ENCODE results near the gene VSIG10L2.

The VSIG10L2 gene

DNA sequence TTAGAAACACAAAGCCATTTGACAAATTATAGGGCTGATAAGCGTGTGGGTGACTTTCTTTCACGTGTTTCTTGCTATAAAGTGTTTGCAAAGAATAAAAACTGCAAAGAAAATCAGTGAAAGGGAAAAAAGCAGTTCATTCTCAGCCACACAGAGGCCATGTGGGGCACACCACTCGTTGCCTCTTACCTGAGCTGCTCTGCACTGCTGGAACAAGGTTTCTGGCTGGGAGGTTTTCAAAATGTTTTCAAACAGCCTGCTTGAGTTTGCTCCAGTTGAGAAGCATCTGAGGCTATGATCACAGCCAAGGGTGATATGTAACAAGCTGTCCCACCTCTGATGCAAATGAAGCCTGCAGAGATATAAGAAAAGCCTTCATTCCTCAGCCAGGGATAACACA lies 14.7 kb upstream of the VSIG10L2 start:
- Histone ChIP-seq H4K20me1 (ENCODE audit: insufficient read depth) (no peaks in the 10 kb centered on the region), H3K27ac (no peak overlapping the region), H2AFZ (ENCODE audit: low read depth) (no peak overlapping the region), H3K27me3 (ENCODE audit: insufficient read depth, low read depth) (no peaks in the 10 kb centered on the region), H3K79me2 (ENCODE audit: insufficient read depth, low read depth) (no peaks in the 10 kb centered on the region), H3K9ac (no peak overlapping the region), H3K36me3 (ENCODE audit: insufficient read depth) (no peaks in the 10 kb centered on the region), H3K4me1 (ENCODE audit: low read depth, poor library complexity, severe bottlenecking) (no peaks in the 10 kb centered on the region), H3K4me2 (no peak overlapping the region), H3K4me3 (IDR thresholded peaks at IDR 0.05; ENCODE audit: insufficient read depth, low read depth, low read length) (no peak overlapping the region)
- TF ChIP-seq, protein P1, sequence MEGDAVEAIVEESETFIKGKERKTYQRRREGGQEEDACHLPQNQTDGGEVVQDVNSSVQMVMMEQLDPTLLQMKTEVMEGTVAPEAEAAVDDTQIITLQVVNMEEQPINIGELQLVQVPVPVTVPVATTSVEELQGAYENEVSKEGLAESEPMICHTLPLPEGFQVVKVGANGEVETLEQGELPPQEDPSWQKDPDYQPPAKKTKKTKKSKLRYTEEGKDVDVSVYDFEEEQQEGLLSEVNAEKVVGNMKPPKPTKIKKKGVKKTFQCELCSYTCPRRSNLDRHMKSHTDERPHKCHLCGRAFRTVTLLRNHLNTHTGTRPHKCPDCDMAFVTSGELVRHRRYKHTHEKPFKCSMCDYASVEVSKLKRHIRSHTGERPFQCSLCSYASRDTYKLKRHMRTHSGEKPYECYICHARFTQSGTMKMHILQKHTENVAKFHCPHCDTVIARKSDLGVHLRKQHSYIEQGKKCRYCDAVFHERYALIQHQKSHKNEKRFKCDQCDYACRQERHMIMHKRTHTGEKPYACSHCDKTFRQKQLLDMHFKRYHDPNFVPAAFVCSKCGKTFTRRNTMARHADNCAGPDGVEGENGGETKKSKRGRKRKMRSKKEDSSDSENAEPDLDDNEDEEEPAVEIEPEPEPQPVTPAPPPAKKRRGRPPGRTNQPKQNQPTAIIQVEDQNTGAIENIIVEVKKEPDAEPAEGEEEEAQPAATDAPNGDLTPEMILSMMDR (conservative IDR thresholded peaks at IDR 0.05; ENCODE audit: low read depth, low read length) = no peak

DNA sequence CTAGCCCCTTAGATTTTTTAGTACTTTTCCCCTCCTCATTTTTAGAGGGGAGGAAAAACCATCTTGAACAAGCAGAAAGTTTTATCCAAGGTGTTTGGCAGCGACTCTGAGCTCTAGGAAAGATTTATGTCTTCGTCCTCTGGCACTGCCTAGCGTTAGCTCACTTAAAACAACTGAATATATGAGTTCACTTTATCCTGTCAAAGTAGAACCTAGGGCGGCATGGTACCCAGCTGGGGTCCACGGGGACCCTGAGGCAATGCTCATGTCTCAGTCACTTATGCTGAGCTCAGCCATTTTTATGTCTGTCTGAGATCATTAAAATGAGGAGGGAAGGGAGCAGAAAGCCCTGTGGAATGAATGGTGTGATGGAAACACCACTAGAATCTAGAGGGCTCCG lies 14.2 kb upstream of the VSIG10L2 start:
- Histone ChIP-seq H3K9ac (no peak overlapping the region), H3K36me3 (ENCODE audit: insufficient read depth) (no peaks in the 10 kb centered on the region), H2AFZ (ENCODE audit: low read depth) (no peak overlapping the region), H4K20me1 (ENCODE audit: insufficient read depth) (no peaks in the 10 kb centered on the region), H3K4me2 (no peak overlapping the region), H3K4me1 (ENCODE audit: low read depth, poor library complexity, severe bottlenecking) (no peaks in the 10 kb centered on the region), H3K79me2 (ENCODE audit: insufficient read depth, low read depth) (no peaks in the 10 kb centered on the region), H3K4me3 (IDR thresholded peaks at IDR 0.05; ENCODE audit: insufficient read depth, low read depth, low read length) (no peak overlapping the region), H3K27ac (no peak overlapping the region), H3K27me3 (ENCODE audit: insufficient read depth, low read depth) (no peaks in the 10 kb centered on the region)
- TF ChIP-seq, protein P1 (conservative IDR thresholded peaks at IDR 0.05; ENCODE audit: low read depth, low read length) = no peak

DNA sequence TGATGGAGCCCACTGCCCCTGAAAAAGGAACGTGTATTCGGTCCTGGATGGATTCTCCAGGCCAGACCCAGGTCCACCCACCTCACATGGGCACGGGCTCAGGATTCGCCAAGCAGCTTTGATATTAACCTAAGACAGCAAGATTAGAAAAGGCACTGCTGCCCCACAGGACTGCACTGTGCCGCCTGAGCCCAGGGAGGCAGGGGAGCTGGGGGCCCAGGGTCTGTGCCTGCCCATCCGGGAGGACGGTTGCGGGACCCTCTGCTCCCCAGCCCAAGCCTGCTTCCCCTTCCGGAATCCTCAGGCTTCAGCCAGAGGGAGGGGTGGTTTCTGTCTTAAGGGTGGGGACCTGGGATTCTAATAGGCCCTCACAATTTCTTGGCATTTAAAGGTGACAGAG lies 13.5 kb upstream of the VSIG10L2 start:
- Histone ChIP-seq H4K20me1 (ENCODE audit: insufficient read depth) (no peaks in the 10 kb centered on the region), H3K27ac (no peak overlapping the region), H3K4me1 (ENCODE audit: low read depth, poor library complexity, severe bottlenecking) (no peaks in the 10 kb centered on the region), H3K4me3 (IDR thresholded peaks at IDR 0.05; ENCODE audit: insufficient read depth, low read depth, low read length) (no peak overlapping the region), H3K79me2 (ENCODE audit: insufficient read depth, low read depth) (no peaks in the 10 kb centered on the region), H3K27me3 (ENCODE audit: insufficient read depth, low read depth) (no peaks in the 10 kb centered on the region), H2AFZ (ENCODE audit: low read depth) (no peak overlapping the region), H3K36me3 (ENCODE audit: insufficient read depth) (no peaks in the 10 kb centered on the region), H3K9ac (no peak overlapping the region), H3K4me2 (no peak overlapping the region)
- TF ChIP-seq, protein P1 (conservative IDR thresholded peaks at IDR 0.05; ENCODE audit: low read depth, low read length) = no peak

DNA sequence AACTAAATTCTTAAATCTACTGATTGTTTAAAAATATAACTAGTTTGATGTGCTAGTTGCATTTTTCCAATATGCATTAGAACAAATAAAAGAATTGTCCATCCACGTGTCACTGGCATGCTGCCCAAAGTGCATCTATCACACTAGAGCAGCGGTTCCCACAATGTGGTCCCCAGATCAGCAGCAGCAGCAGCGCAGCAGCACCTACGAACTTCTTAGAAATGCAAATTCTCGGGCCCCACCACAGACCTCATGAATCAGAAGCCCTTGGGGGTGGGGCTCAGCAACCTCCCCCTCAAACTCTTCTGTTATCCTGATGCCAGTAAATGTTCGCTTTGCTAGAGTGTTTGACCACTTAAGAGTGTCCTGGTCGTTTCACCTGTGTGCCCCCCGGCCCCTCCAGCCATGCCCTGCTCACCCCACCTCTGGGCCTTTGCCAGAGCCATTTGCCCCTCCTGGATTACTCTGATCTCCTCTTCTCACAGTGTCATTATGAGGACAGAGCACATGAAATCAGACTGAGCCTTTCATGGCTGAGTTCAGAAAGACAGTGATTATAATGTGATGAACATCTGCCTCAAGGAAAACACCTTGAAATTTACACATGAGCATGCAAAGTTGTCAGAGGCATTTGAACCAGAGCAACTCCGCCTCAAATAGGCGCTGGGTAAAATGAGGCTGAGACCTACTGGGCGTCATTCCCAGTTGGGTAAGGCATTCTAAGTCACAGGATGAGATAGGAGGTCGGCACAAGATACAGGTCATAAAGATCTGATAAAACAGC lies 12.6 kb upstream of the VSIG10L2 start:
- H3K4me2 ChIP-seq = no peak overlapping the region
- no peak overlapping the region for H2AFZ ChIP-seq (ENCODE audit: low read depth)
- H3K36me3 ChIP-seq (ENCODE audit: insufficient read depth) = no peaks in the 10 kb centered on the region
- H3K4me1 ChIP-seq (ENCODE audit: low read depth, poor library complexity, severe bottlenecking) = no peaks in the 10 kb centered on the region
- H3K4me3 ChIP-seq (IDR thresholded peaks at IDR 0.05; ENCODE audit: insufficient read depth, low read depth, low read length) = no peak overlapping the region
- TF ChIP-seq, protein P1 (conservative IDR thresholded peaks at IDR 0.05; ENCODE audit: low read depth, low read length) = no peak
- no peaks in the 10 kb centered on the region for H4K20me1 ChIP-seq (ENCODE audit: insufficient read depth)
- no peaks in the 10 kb centered on the region for H3K79me2 ChIP-seq (ENCODE audit: insufficient read depth, low read depth)
- no peak overlapping the region for H3K9ac ChIP-seq
- no peak overlapping the region for H3K27ac ChIP-seq
- no peaks in the 10 kb centered on the region for H3K27me3 ChIP-seq (ENCODE audit: insufficient read depth, low read depth)
